ENCODE data around the gene LMX1B.
A peak's percentile ranks its signal among the peaks of the same experiment; 100 is the strongest.

Gene LMX1B

DNA sequence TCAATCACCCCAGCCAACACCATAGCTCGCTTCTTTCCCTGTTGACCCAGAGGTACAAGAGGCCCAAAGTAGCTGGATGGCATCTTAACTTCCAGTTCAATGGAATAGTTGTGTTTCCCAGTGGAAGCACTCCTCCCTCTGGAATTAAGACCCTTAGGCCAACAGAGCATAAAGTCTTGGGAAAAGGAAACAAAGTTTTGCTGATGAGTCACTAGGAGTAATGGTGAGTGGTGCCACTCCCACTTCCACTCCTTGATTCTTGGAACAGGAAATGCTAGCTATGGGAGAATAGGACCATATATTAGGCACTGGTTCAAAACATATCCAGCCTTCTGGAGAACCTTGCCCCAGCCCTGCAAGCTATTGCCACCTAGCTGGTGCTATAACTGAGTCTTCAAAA is 44.7 kb upstream of the LMX1B start:
- no peak for TF ChIP-seq ZNF624 (tag by site-specific recombination; IDR thresholded peaks at IDR 0.05)
- TF ChIP-seq ZNF571 (tag by site-specific recombination; IDR thresholded peaks at IDR 0.05): no peak
- TF ChIP-seq KLF9 (tag by site-specific recombination; IDR thresholded peaks at IDR 0.05; ENCODE audit: low read depth): 0 out of 2 replicates have a peak, but pooled peaks have one; percentile 15
- no peak for TF ChIP-seq GLI2 (tag by site-specific recombination; IDR thresholded peaks at IDR 0.05; ENCODE audit: borderline replicate concordance, low read depth)
- no peak for TF ChIP-seq SALL2 (tag by site-specific recombination; IDR thresholded peaks at IDR 0.05; ENCODE audit: borderline replicate concordance)
- TF ChIP-seq EGR2 (tag by site-specific recombination; IDR thresholded peaks at IDR 0.05; ENCODE audit: low read depth): no peak
- TF ChIP-seq ZIC2 (tag by site-specific recombination; IDR thresholded peaks at IDR 0.05): no peak
- no peaks in the 10 kb centered on the region for H3K4me1 ChIP-seq (ENCODE audit: control insufficient read depth, insufficient read depth, low read length)
- H3K36me3 ChIP-seq (ENCODE audit: control insufficient read depth in 2 of 2, insufficient read depth in 1 of 2, low read length in 2 of 2): no peaks in the 10 kb centered on the region
- ChIA-PET CTCF (interaction anchor here (0.7 to 3.1 kb wide), 3 partner anchors 11 to 213 kb away, joined by 3 to 26 read pairs (median 4); no protein-coding TSS in a partner anchor), POLR2A (no interaction called here)
- no peaks in the 10 kb centered on the region for H3K9me3 ChIP-seq (ENCODE audit: control insufficient read depth, insufficient read depth, low read depth, low read length)
- H3K27ac ChIP-seq (ENCODE audit: extremely low read depth, low read depth, low read length): no peak overlapping the region
- no peak overlapping the region for H3K4me3 ChIP-seq (ENCODE audit: low read depth, low read length)

DNA sequence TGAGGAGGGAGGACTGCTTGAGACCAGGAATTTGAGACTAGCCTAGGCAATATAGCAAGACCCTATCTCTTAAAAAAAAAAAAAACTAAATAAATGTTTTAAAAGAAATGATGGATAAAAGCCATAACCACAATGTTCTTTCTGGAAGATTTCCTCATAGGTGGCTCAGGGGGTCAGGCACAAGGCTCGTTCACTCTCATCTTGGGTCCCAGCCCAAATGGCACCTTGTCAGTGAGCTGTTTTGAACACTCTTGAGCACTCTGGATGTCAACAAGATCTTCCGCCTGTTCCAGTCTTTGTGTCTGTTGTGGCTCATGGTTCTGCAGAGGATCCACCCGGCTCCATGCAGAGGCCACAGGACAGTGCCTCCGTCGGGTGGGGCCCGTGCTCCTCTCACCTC is 35.7 kb upstream of the LMX1B start:
- Histone ChIP-seq H3K27ac (ENCODE audit: extremely low read depth, low read depth, low read length) (no peak overlapping the region), H3K9me3 (ENCODE audit: control insufficient read depth, insufficient read depth, low read depth, low read length) (no peaks in the 10 kb centered on the region), H3K4me1 (ENCODE audit: control insufficient read depth, insufficient read depth, low read length) (0 out of 2 replicates have a peak, but pooled peaks cover 4% of the 10 kb centered on the region), H3K36me3 (ENCODE audit: control insufficient read depth in 2 of 2, insufficient read depth in 1 of 2, low read length in 2 of 2) (no peaks in the 10 kb centered on the region), H3K4me3 (ENCODE audit: low read depth, low read length) (no peak overlapping the region)
- ChIA-PET POLR2A (no interaction called here), CTCF (interaction anchor here (0.9 to 3.9 kb wide), 3 partner anchors 15 to 78 kb away, joined by 3 to 13 read pairs (median 3); no protein-coding TSS in a partner anchor)
- TF ChIP-seq KLF8 (tag by site-specific recombination; IDR thresholded peaks at IDR 0.05) (no peak), ZBTB48 (tag by site-specific recombination; IDR thresholded peaks at IDR 0.05) (no peak), ZNF311 (tag by site-specific recombination; IDR thresholded peaks at IDR 0.05; ENCODE audit: borderline replicate concordance) (no peak), ZNF473 (tag by site-specific recombination; IDR thresholded peaks at IDR 0.05) (no peak), ZNF23 (tag by site-specific recombination; IDR thresholded peaks at IDR 0.05; ENCODE audit: borderline replicate concordance) (no peak), ZNF510 (tag by site-specific recombination; IDR thresholded peaks at IDR 0.05; ENCODE audit: insufficient replicate concordance) (no peak), SCRT1 (tag by site-specific recombination; IDR thresholded peaks at IDR 0.05; ENCODE audit: borderline replicate concordance) (no peak)
- TF ChIP-seq, protein P1, sequence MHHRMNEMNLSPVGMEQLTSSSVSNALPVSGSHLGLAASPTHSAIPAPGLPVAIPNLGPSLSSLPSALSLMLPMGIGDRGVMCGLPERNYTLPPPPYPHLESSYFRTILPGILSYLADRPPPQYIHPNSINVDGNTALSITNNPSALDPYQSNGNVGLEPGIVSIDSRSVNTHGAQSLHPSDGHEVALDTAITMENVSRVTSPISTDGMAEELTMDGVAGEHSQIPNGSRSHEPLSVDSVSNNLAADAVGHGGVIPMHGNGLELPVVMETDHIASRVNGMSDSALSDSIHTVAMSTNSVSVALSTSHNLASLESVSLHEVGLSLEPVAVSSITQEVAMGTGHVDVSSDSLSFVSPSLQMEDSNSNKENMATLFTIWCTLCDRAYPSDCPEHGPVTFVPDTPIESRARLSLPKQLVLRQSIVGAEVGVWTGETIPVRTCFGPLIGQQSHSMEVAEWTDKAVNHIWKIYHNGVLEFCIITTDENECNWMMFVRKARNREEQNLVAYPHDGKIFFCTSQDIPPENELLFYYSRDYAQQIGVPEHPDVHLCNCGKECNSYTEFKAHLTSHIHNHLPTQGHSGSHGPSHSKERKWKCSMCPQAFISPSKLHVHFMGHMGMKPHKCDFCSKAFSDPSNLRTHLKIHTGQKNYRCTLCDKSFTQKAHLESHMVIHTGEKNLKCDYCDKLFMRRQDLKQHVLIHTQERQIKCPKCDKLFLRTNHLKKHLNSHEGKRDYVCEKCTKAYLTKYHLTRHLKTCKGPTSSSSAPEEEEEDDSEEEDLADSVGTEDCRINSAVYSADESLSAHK (tag by site-specific recombination; IDR thresholded peaks at IDR 0.05): no peak
- TF ChIP-seq, protein P2, sequence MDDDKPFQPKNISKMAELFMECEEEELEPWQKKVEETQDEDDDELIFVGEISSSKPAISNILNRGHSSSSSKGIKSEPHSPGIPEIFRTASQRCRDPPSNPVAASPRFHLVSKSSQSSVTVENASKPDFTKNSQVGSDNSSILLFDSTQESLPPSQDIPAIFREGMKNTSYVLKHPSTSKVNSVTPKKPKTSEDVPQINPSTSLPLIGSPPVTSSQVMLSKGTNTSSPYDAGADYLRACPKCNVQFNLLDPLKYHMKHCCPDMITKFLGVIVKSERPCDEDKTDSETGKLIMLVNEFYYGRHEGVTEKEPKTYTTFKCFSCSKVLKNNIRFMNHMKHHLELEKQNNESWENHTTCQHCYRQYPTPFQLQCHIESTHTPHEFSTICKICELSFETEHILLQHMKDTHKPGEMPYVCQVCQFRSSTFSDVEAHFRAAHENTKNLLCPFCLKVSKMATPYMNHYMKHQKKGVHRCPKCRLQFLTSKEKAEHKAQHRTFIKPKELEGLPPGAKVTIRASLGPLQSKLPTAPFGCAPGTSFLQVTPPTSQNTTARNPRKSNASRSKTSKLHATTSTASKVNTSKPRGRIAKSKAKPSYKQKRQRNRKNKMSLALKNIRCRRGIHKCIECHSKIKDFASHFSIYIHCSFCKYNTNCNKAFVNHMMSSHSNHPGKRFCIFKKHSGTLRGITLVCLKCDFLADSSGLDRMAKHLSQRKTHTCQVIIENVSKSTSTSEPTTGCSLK (tag by site-specific recombination; IDR thresholded peaks at IDR 0.05): no peak
- TF ChIP-seq, protein P3, sequence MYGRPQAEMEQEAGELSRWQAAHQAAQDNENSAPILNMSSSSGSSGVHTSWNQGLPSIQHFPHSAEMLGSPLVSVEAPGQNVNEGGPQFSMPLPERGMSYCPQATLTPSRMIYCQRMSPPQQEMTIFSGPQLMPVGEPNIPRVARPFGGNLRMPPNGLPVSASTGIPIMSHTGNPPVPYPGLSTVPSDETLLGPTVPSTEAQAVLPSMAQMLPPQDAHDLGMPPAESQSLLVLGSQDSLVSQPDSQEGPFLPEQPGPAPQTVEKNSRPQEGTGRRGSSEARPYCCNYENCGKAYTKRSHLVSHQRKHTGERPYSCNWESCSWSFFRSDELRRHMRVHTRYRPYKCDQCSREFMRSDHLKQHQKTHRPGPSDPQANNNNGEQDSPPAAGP (tag by site-specific recombination; IDR thresholded peaks at IDR 0.05): no peak

Data from HEK293 (cell line).